B cell (primary cell): Measurements from ENCODE around the gene SPOCK1. TPM values are rescaled to one million over a fixed set of nuclear protein-coding genes. Genes with fewer than 3 reads are reported as not detected.

Experiments
- ATAC-seq: fragments of 200-7000 bp; cut with Tn5 transposase; one replicate; pipeline ENCODE4 v1.10.0; 2021; ENCODE audit warnings: low read depth, mild to moderate bottlenecking, moderate number of reproducible peaks, moderate library complexity
- CTCF ChIA-PET: fragments of 350-600 bp; sonication (Branson Sonifier 250); formaldehyde crosslinking; loops from one replicate; lab custom pipeline; 2021; ENCODE audit warnings: antibody characterized with exemption, inconsistent platforms; lab: Charles Lee
- POLR2A ChIA-PET: fragments of 350-600 bp; sonication (Branson Sonifier 250); formaldehyde crosslinking; loops from one replicate; lab custom pipeline; 2021; ENCODE audit warnings: antibody characterized with exemption; lab: Charles Lee
- DNase-seq: peaks from one replicate; pipeline ENCODE4 v3.0.0; 2013
- H2AFZ ChIP-seq: 2 replicates; pipeline ENCODE4 v1.6.1; 2012; ENCODE audit warnings: mild to moderate bottlenecking, low read depth, low read length; ENCODE audit not compliant: insufficient read depth, poor library complexity, severe bottlenecking
- H3K27ac ChIP-seq, 2 donors: 1 replicate in 1 of 2; 2 replicates in 1 of 2; pipeline ENCODE4 v1.5.1; 2012 to 2013; ENCODE audit warnings: low read length in 2 of 2, mild to moderate bottlenecking in 2 of 2, moderate library complexity in 1 of 2
- H3K27me3 ChIP-seq, 4 experiments: fragments of 200-600 bp in 1 of 4; sonication (generic) in 1 of 4; replicated peaks in 1 of 4; 1 replicate in 2 of 4; 2 replicates in 2 of 4; pipeline versions ENCODE4 v1.6.1 to v1.7.0; 2013 to 2016; ENCODE audit warnings: low read length in 3 of 4, mild to moderate bottlenecking in 2 of 4, mixed read lengths in 1 of 4, moderate library complexity in 1 of 4; ENCODE audit not compliant: insufficient read depth in 4 of 4, control insufficient read depth in 3 of 4; ENCODE audit errors: control extremely low read depth in 1 of 4
- H3K36me3 ChIP-seq, 2 experiments: replicated peaks in 1 of 2; 1 replicate in 1 of 2; 2 replicates in 1 of 2; pipeline versions ENCODE4 v1.6.1 to v1.7.1; 2013; ENCODE audit warnings: low read length in 1 of 2; ENCODE audit not compliant: insufficient read depth in 2 of 2, control insufficient read depth in 1 of 2; ENCODE audit errors: control extremely low read depth in 1 of 2, extremely low read depth in 1 of 2
- H3K4me1 ChIP-seq, 2 donors: fragments of 200-600 bp in 1 of 2; sonication (generic) in 1 of 2; 1 replicate in 1 of 2; 2 replicates in 1 of 2; pipeline versions ENCODE4 v1.5.1 to v1.6.1; 2013 to 2017; ENCODE audit warnings: low read length in 2 of 2; ENCODE audit not compliant: control insufficient read depth in 2 of 2, insufficient read depth in 2 of 2
- H3K4me2 ChIP-seq: replicated peaks from 2 replicates; pipeline ENCODE3; 2012; ENCODE audit warnings: mild to moderate bottlenecking, low read depth, low read length; ENCODE audit not compliant: poor library complexity, severe bottlenecking
- H3K4me3 ChIP-seq, 5 experiments: fragments of 200-600 bp in 1 of 5; sonication (generic) in 1 of 5; 1 replicate in 3 of 5; 2 replicates in 2 of 5; pipeline versions ENCODE4 v1.5.1 to v1.7.0; 2011 to 2016; ENCODE audit warnings: low read length in 4 of 5, mild to moderate bottlenecking in 4 of 5, low read depth in 2 of 5, control low read depth in 1 of 5, moderate library complexity in 1 of 5; ENCODE audit not compliant: insufficient read depth in 1 of 5; ENCODE audit errors: control extremely low read depth in 1 of 5, extremely low read depth in 1 of 5
- H3K79me2 ChIP-seq: fragments of 200-600 bp; sonication (generic); one replicate; pipeline ENCODE4 v1.6.0; 2016; ENCODE audit warnings: low read length; ENCODE audit not compliant: control insufficient read depth, insufficient read depth
- H3K9ac ChIP-seq: fragments of 200-600 bp; sonication (generic); 2 replicates; pipeline ENCODE4 v1.6.1; 2017; ENCODE audit warnings: mild to moderate bottlenecking, low read length, moderate library complexity
- H3K9me3 ChIP-seq, 3 donors: one replicate each; pipeline versions ENCODE4 v1.6.1 to v1.7.1; 2013; ENCODE audit warnings: low read length in 2 of 3; ENCODE audit not compliant: control insufficient read depth in 2 of 3, insufficient read depth in 1 of 3; ENCODE audit errors: control extremely low read depth in 1 of 3
- H4K20me1 ChIP-seq: 2 replicates; pipeline ENCODE4 v1.6.0; 2012; ENCODE audit warnings: mild to moderate bottlenecking, low read length; ENCODE audit not compliant: insufficient read depth, control insufficient read depth, poor library complexity, severe bottlenecking
- H3K27ac Mint-ChIP-seq: one replicate; pipeline ENCODE4 v1.8.0; 2021; ENCODE audit warnings: mixed read lengths
- H3K27me3 Mint-ChIP-seq: one replicate; pipeline ENCODE4 v1.8.0; 2021; ENCODE audit warnings: mixed read lengths
- H3K4me1 Mint-ChIP-seq: one replicate; pipeline ENCODE4 v1.8.0; 2021; ENCODE audit warnings: mixed read lengths
- H3K4me3 Mint-ChIP-seq: one replicate; pipeline ENCODE4 v1.8.0; 2021; ENCODE audit warnings: mixed read lengths
- H3K9me3 Mint-ChIP-seq: one replicate; pipeline ENCODE4 v1.8.0; 2022; ENCODE audit warnings: mixed read lengths; ENCODE audit not compliant: insufficient read depth
- CTCF ChIP-seq: fragments of 200-600 bp; IDR thresholded peaks from one replicate; pipeline ENCODE4 v1.8.0; 2022; ENCODE audit warnings: antibody characterized with exemption, mild to moderate bottlenecking
- EZH2 ChIP-seq: IDR thresholded peaks from 2 replicates; pipeline ENCODE4 v1.6.1; 2012; ENCODE audit warnings: borderline replicate concordance, low read depth, mild to moderate bottlenecking, moderate library complexity, low read length; ENCODE audit not compliant: insufficient read depth, poor library complexity, severe bottlenecking
- WGBS: methylation state at CpG from one replicate; pipeline ENCODE4 v1.1.5; 2013; ENCODE audit warnings: missing lambda C conversion rate; ENCODE audit not compliant: insufficient coverage; 5-methylcytosine and 5-hydroxymethylcytosine counted together
- intact Hi-C: fragments of 100-400 bp; cut with micrococcal nuclease; formaldehyde crosslinking; loops from one replicate; pipeline ENCODE4 v1.10.0; 2022
- polyA plus RNA-seq: library from polyadenylated mRNA; depleted of rRNA; stranded (reverse); fragments of >200 nt; gene quantifications from 2 replicates; pipeline ENCODE4 v1.2.3, GENCODE V29; 2012
- total RNA-seq, 2 donors: library from RNA; stranded (reverse); fragments of 120-200 nt in 1 of 2; gene quantifications; 1 replicate in 1 of 2; 2 replicates in 1 of 2; pipeline versions ENCODE4 v1.2.3 to v1.2.4, GENCODE V29; 2013 to 2022

SPOCK1 gene
- total and polyA plus RNA-seq, 2 donors (not counting 1 experiment from before 2014, with no cell fraction given), result not detected

- Histone ChIP-seq H2AFZ (no peak overlapping the region), H3K27ac (no peak overlapping the region), H3K4me1 (no peaks in the 10 kb centered on the region), H4K20me1 (no peaks in the 10 kb centered on the region), H3K4me2 (no peak overlapping the region), H3K4me3 (no peak overlapping the region), H3K27me3 (no peaks in the 10 kb centered on the region), H3K79me2 (no peaks in the 10 kb centered on the region), H3K9ac (no peak overlapping the region), H3K36me3 (no peaks in the 10 kb centered on the region), H3K9me3 (no peaks in the 10 kb centered on the region)
- ChIA-PET CTCF (no interaction called here), POLR2A (no interaction called here)
- intact Hi-C loops, result no loop called here
- no peak for DNase-seq
- TF ChIP-seq EZH2 (no peak), CTCF (no peak)
- WGBS, result no CpG with 5 or more reads among the region's 2 CpGs
- ATAC-seq, result no peak
- no peak overlapping the region for H3K4me3 Mint-ChIP-seq
- H3K9me3 Mint-ChIP-seq, result no peaks in the 10 kb centered on the region
- H3K4me1 Mint-ChIP-seq, result no peaks in the 10 kb centered on the region
- H3K27ac Mint-ChIP-seq, result no peak overlapping the region
- peaks cover 6% of the 10 kb centered on the region for H3K27me3 Mint-ChIP-seq
These were observed 253.7 kb downstream of the SPOCK1 start for GRCh38 chr5:137245438-137245837.

GRCh38 chr5:137240285-137240684 lies 258.8 kb downstream of the SPOCK1 start:
- Histone ChIP-seq H3K4me2 (no peak overlapping the region), H2AFZ (no peak overlapping the region), H3K9ac (no peak overlapping the region), H4K20me1 (no peaks in the 10 kb centered on the region), H3K27me3 (no peaks in the 10 kb centered on the region), H3K27ac (no peak overlapping the region), H3K4me3 (no peak overlapping the region), H3K4me1 (no peaks in the 10 kb centered on the region), H3K79me2 (no peaks in the 10 kb centered on the region), H3K36me3 (no peaks in the 10 kb centered on the region), H3K9me3 (no peaks in the 10 kb centered on the region)
- TF ChIP-seq CTCF, result no peak
- no peak for TF ChIP-seq EZH2
- no peak for ATAC-seq
- no peaks in the 10 kb centered on the region for H3K9me3 Mint-ChIP-seq
- ChIA-PET POLR2A (no interaction called here), CTCF (no interaction called here)
- no peak overlapping the region for H3K4me3 Mint-ChIP-seq
- intact Hi-C loops, result no loop called here
- 80% methylated on average over 1 of the region's 2 CpGs for WGBS
- peaks cover 9% of the 10 kb centered on the region for H3K27me3 Mint-ChIP-seq
- DNase-seq, result no peak
- H3K4me1 Mint-ChIP-seq, result no peaks in the 10 kb centered on the region
- H3K27ac Mint-ChIP-seq, result no peak overlapping the region
